Measurements from ENCODE around the gene DGAT2. TPM values are rescaled to one million over a fixed set of nuclear protein-coding genes. Genes with fewer than 3 reads are reported as not detected.

DGAT2 gene
- total RNA-seq, 2 donors from 2014 or later: 9.3 to 38.6 TPM

DNA sequence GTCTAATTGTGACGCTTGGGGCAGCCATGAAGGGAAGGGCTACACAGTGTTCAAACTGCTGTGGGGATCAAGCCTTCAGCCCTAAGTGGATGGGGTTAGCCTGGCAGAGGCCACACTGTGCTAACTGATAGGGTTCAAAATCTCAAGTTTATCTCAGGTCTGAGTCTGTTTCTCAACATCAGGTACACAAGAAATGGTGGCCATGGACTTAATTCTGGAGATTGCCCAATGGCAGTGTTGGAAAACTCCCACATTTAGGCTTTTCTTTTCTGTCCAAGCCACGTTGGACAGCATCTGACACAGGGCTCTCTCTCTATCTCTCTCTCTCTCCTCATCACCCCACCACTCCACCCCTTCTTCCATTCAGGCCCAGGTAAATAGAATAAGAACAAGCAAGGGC, 10.9 kb upstream of the DGAT2 start:
- intact Hi-C loops (cut with DNase I): no loop called here
- Histone ChIP-seq H3K4me3 (no peak overlapping the region), H3K4me1 (no peaks in the 10 kb centered on the region), H3K36me3 (replicated peaks in 1 of 2; ENCODE audit: insufficient read depth in 1 of 2, low read depth in 2 of 2) (no peaks in the 10 kb centered on the region), H3K27me3 (no peaks in the 10 kb centered on the region), H3K27ac (no peak overlapping the region), H3K9me3 (no peaks in the 10 kb centered on the region)
- TF ChIP-seq, protein P1, sequence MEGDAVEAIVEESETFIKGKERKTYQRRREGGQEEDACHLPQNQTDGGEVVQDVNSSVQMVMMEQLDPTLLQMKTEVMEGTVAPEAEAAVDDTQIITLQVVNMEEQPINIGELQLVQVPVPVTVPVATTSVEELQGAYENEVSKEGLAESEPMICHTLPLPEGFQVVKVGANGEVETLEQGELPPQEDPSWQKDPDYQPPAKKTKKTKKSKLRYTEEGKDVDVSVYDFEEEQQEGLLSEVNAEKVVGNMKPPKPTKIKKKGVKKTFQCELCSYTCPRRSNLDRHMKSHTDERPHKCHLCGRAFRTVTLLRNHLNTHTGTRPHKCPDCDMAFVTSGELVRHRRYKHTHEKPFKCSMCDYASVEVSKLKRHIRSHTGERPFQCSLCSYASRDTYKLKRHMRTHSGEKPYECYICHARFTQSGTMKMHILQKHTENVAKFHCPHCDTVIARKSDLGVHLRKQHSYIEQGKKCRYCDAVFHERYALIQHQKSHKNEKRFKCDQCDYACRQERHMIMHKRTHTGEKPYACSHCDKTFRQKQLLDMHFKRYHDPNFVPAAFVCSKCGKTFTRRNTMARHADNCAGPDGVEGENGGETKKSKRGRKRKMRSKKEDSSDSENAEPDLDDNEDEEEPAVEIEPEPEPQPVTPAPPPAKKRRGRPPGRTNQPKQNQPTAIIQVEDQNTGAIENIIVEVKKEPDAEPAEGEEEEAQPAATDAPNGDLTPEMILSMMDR (IDR thresholded peaks at IDR 0.05): no peak
- no peak for TF ChIP-seq POLR2A (IDR thresholded peaks at IDR 0.05)
- ATAC-seq (no peak), DNase-seq (no peak)
- 60 to 68% methylated on average over 2 of the region's 2 CpGs for WGBS, 2 donors

DNA sequence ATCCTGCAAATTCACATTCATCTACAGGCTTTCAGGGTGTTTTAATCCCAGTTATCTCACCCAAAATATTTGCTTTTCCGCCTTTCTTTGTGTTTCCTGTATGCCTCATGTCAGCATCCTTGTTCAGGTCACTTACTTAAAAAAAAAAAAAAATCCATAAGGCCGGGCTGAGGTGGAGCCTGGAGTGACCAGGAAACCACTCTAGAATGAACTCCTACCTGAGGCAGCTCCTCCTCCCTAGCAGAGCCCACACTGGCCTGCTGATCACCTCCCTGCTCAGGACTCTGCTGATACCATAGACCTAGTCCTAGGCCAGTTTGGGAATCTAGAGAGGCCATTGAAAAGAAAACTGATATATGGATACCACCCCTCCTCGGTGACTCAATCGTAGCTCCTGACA, 8.7 kb upstream of the DGAT2 start:
- Histone ChIP-seq H3K9me3 (no peaks in the 10 kb centered on the region), H3K4me3 (no peak overlapping the region), H3K36me3 (replicated peaks in 1 of 2; ENCODE audit: insufficient read depth in 1 of 2, low read depth in 2 of 2) (no peaks in the 10 kb centered on the region), H3K27me3 (no peaks in the 10 kb centered on the region), H3K4me1 (no peaks in the 10 kb centered on the region), H3K27ac (no peak overlapping the region)
- ATAC-seq: no peak
- TF ChIP-seq, protein P1 (IDR thresholded peaks at IDR 0.05): no peak
- TF ChIP-seq POLR2A (IDR thresholded peaks at IDR 0.05): no peak
- DNase-seq: no peak
- intact Hi-C loops (cut with DNase I): no loop called here
- WGBS, 2 donors: 69 to 74% methylated on average over 4 of the region's 4 CpGs

DNA sequence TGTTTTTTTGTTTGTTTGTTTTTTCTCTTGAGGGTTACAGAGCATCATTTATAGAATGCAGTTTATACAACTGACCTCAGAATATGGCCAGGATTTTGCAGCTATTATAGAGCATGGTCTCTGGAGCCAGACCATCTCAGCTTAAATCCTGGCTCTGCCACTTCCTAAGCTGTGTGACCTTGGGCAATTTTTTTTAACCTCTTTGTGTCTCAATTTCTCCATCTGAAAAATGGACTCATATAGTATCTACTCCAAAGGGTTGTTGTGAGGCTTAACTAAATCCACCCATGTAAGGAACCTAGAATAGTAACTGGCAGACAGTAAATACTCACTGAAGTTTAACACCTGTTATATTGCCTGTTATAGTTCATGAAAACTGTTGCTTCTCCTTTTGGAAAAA, 8.3 kb upstream of the DGAT2 start:
- TF ChIP-seq POLR2A (IDR thresholded peaks at IDR 0.05): no peak
- TF ChIP-seq, protein P1 (IDR thresholded peaks at IDR 0.05): no peak
- no peaks in the 10 kb centered on the region for H3K27me3 ChIP-seq
- no peaks in the 10 kb centered on the region for H3K36me3 ChIP-seq (replicated peaks in 1 of 2; ENCODE audit: insufficient read depth in 1 of 2, low read depth in 2 of 2)
- DNase-seq (no peak), ATAC-seq (no peak)
- H3K9me3 ChIP-seq: no peaks in the 10 kb centered on the region
- no peak overlapping the region for H3K4me3 ChIP-seq
- intact Hi-C loops (cut with DNase I): no loop called here
- H3K4me1 ChIP-seq: no peaks in the 10 kb centered on the region
- no peak overlapping the region for H3K27ac ChIP-seq

DNA sequence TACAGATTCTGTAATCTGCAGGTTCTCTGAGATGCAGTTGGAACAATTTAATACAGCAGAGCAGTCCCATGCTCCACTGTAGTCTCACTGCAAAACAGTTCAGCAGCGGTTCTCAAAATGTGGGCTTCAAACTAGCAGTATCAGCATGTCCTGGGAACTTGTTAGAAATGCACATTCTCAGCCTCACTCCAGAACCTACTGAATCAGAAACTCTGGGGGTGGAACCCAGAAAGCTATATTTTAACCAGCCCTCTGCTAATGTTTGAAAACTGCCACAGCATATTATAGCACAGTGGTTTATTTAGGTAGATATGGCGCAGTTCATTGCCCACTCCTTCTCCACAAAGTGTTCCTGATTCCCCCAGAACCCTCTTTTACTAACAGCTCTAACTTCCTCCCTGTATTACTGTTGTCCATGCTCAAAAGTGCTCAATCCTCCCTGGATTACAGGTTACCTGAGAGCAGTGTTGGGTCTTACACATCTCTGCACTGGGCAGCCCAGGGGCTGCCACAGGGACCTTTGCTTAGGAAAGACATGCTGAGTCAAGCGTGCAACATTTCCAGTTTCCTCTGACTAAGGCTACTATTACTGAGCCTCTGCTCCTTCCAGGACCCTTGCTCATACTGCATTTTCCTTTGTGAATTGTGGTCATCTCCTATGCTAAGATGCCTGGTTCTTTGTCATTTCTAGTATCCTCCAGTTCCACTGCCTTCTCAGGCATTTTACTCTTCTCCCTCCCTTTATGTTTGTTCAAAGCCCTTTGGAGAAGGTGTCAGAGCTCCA, 7.7 kb upstream of the DGAT2 start:
- no peak for ATAC-seq
- intact Hi-C loops (cut with DNase I): no loop called here

More for the DNA sequence above, 7.7 kb upstream of the DGAT2 start:
- WGBS, 2 donors: 83 to 88% methylated on average over 3 of the region's 3 CpGs
- Histone ChIP-seq H3K27ac (no peak overlapping the region), H3K4me1 (no peaks in the 10 kb centered on the region), H3K4me3 (no peak overlapping the region), H3K9me3 (no peaks in the 10 kb centered on the region), H3K36me3 (replicated peaks in 1 of 2; ENCODE audit: insufficient read depth in 1 of 2, low read depth in 2 of 2) (no peaks in the 10 kb centered on the region), H3K27me3 (no peaks in the 10 kb centered on the region)
- TF ChIP-seq, protein P1 (IDR thresholded peaks at IDR 0.05): no peak
- no peak for TF ChIP-seq POLR2A (IDR thresholded peaks at IDR 0.05)
- no peak for DNase-seq

Data from body of pancreas (tissue), 4 donors.